Measurements from ENCODE around the gene SYNE1. TPM values are rescaled to one million over a fixed set of nuclear protein-coding genes. Genes with fewer than 3 reads are reported as not detected.
"Not testable (repeated sequence)": the region's sequence is repeated elsewhere in the genome, so short reads cannot be mapped to it uniquely, and the experiment has no call there.

SYNE1 gene
- total RNA-seq, 1 donor from 2014 or later: 26.6 TPM

GRCh38 chr6:152540381-152540780 is 96.8 kb downstream of the SYNE1 start:
- TF ChIP-seq CTCF (conservative IDR thresholded peaks at IDR 0.05): no peak
- Mint-ChIP-seq H3K27me3 (no peaks in the 10 kb centered on the region), H3K27ac (no peak overlapping the region), H3K4me3 (no peak overlapping the region), H3K4me1 (ENCODE audit: unreplicated experiment) (no peaks in the 10 kb centered on the region), H3K9me3 (no peaks in the 10 kb centered on the region), H3K36me3 (no peaks in the 10 kb centered on the region)
- DNase-seq (ENCODE audit: extremely low spot score, unreplicated experiment): no peak

GRCh38 chr6:152534541-152534940 is 102.6 kb downstream of the SYNE1 start:
- Mint-ChIP-seq H3K27ac (no peak overlapping the region), H3K27me3 (no peaks in the 10 kb centered on the region), H3K9me3 (no peaks in the 10 kb centered on the region), H3K4me3 (no peak overlapping the region), H3K36me3 (no peaks in the 10 kb centered on the region), H3K4me1 (ENCODE audit: unreplicated experiment) (no peaks in the 10 kb centered on the region)
- no peak for TF ChIP-seq CTCF (conservative IDR thresholded peaks at IDR 0.05)
- no peak for DNase-seq (ENCODE audit: extremely low spot score, unreplicated experiment)

GRCh38 chr6:152532556-152533422 is 104.4 kb downstream of the SYNE1 start:
- Mint-ChIP-seq H3K4me1 (ENCODE audit: unreplicated experiment) (no peaks in the 10 kb centered on the region), H3K27me3 (no peaks in the 10 kb centered on the region), H3K9me3 (no peaks in the 10 kb centered on the region), H3K36me3 (no peaks in the 10 kb centered on the region), H3K27ac (no peak overlapping the region), H3K4me3 (no peak overlapping the region)
- no peak for DNase-seq (ENCODE audit: extremely low spot score, unreplicated experiment)
- TF ChIP-seq CTCF (conservative IDR thresholded peaks at IDR 0.05): no peak

GRCh38 chr6:152531659-152532058 is 105.5 kb downstream of the SYNE1 start:
- no peaks in the 10 kb centered on the region for H3K9me3 Mint-ChIP-seq
- H3K27ac Mint-ChIP-seq: no peak overlapping the region
- H3K36me3 Mint-ChIP-seq: no peaks in the 10 kb centered on the region
- no peaks in the 10 kb centered on the region for H3K4me1 Mint-ChIP-seq (ENCODE audit: unreplicated experiment)
- TF ChIP-seq CTCF (conservative IDR thresholded peaks at IDR 0.05): no peak
- H3K27me3 Mint-ChIP-seq: no peaks in the 10 kb centered on the region
- H3K4me3 Mint-ChIP-seq: no peak overlapping the region
- DNase-seq (ENCODE audit: extremely low spot score, unreplicated experiment): no peak

- Mint-ChIP-seq H3K9me3 (no peaks in the 10 kb centered on the region), H3K27me3 (peaks cover 4% of the 10 kb centered on the region), H3K27ac (no peak overlapping the region), H3K36me3 (no peaks in the 10 kb centered on the region), H3K4me1 (ENCODE audit: unreplicated experiment) (no peaks in the 10 kb centered on the region), H3K4me3 (no peak overlapping the region)
- DNase-seq (ENCODE audit: extremely low spot score, unreplicated experiment): no peak
- TF ChIP-seq CTCF (conservative IDR thresholded peaks at IDR 0.05): no peak
Measured at GRCh38 chr6:152529369-152529768, 107.8 kb downstream of the SYNE1 start.

GRCh38 chr6:152514120-152514519 is 123.0 kb downstream of the SYNE1 start:
- DNase-seq (ENCODE audit: extremely low spot score, unreplicated experiment); H3K36me3 Mint-ChIP-seq; H3K4me3 Mint-ChIP-seq; H3K27me3 Mint-ChIP-seq; H3K27ac Mint-ChIP-seq; H3K4me1 Mint-ChIP-seq (ENCODE audit: unreplicated experiment); H3K9me3 Mint-ChIP-seq: not testable (repeated sequence)

All from type B pancreatic cell (in vitro differentiated cells).